T-cell (primary cell): ENCODE measurements around the gene INTS14. TPM values are rescaled to one million over a fixed set of nuclear protein-coding genes. Genes with fewer than 3 reads are reported as not detected.

ENCODE experiments used
- ATAC-seq, 4 experiments: fragments of 200-7000 bp in 3 of 4; fragments of 150-1000 bp in 1 of 4; cut with Tn5 transposase; replicated peaks in 1 of 4; 1 replicate in 3 of 4; 2 replicates in 1 of 4; pipeline ENCODE4 v1.10.0; 2021; ENCODE audit warnings: moderate library complexity in 3 of 4, mild to moderate bottlenecking in 2 of 4, moderate number of reproducible peaks in 1 of 4
- CTCF ChIA-PET, 2 donors: fragments of 300-600 bp; sonication (Branson Sonifier 250); formaldehyde crosslinking; loops; one replicate each; lab custom pipeline; 2022; ENCODE audit warnings: antibody characterized with exemption in 2 of 2; lab: Charles Lee
- POLR2A ChIA-PET, 2 donors: fragments of 300-600 bp; sonication (Branson Sonifier 250); formaldehyde crosslinking; loops; one replicate each; lab custom pipeline; 2022; ENCODE audit warnings: antibody characterized with exemption in 2 of 2; lab: Charles Lee
- DNase-seq, 35 experiments: peaks; one replicate each; pipeline versions ENCODE4 v3.0.0 to v3.0.0-alpha.2; 2013 to 2023
- H3K27ac ChIP-seq: one replicate; pipeline ENCODE4 v1.5.1; 2013; ENCODE audit warnings: low read length
- H3K27me3 ChIP-seq, 2 experiments: replicated peaks in 1 of 2; 1 replicate in 1 of 2; 2 replicates in 1 of 2; pipeline versions ENCODE4 v1.6.1 to v1.7.0; 2013; ENCODE audit warnings: low read length in 1 of 2, mixed read lengths in 1 of 2; ENCODE audit not compliant: control insufficient read depth in 2 of 2, insufficient read depth in 2 of 2; ENCODE audit errors: extremely low read depth in 1 of 2
- H3K36me3 ChIP-seq, 2 donors: 1 replicate in 1 of 2; 2 replicates in 1 of 2; pipeline versions ENCODE4 v1.6.1 to v1.7.0; 2013; ENCODE audit warnings: low read length in 1 of 2; ENCODE audit not compliant: control insufficient read depth in 2 of 2, insufficient read depth in 1 of 2; ENCODE audit errors: extremely low read depth in 1 of 2
- H3K4me1 ChIP-seq, 2 experiments: 1 replicate in 1 of 2; 2 replicates in 1 of 2; pipeline versions ENCODE4 v1.6.1 to v1.7.0; 2013; ENCODE audit warnings: low read length in 2 of 2, mixed read lengths in 1 of 2; ENCODE audit not compliant: insufficient read depth in 2 of 2, control insufficient read depth in 1 of 2; ENCODE audit errors: extremely low read depth in 1 of 2
- H3K4me3 ChIP-seq, 2 donors: 1 replicate in 1 of 2; 2 replicates in 1 of 2; pipeline versions ENCODE4 v1.5.1 to v1.7.0; 2013; ENCODE audit warnings: mild to moderate bottlenecking in 2 of 2, low read length in 1 of 2, moderate library complexity in 1 of 2; ENCODE audit not compliant: control insufficient read depth in 1 of 2; ENCODE audit errors: extremely low read depth in 1 of 2
- H3K9me3 ChIP-seq: 2 replicates; pipeline ENCODE4 v1.7.0; 2013
- H3K27ac Mint-ChIP-seq, 2 donors: one replicate each; pipeline ENCODE4 v1.8.0; 2020 to 2021; ENCODE audit warnings: mild to moderate bottlenecking in 2 of 2, mixed read lengths in 2 of 2
- H3K27me3 Mint-ChIP-seq, 2 donors: one replicate each; pipeline ENCODE4 v1.8.0; 2021 to 2022; ENCODE audit warnings: mixed read lengths in 2 of 2
- H3K36me3 Mint-ChIP-seq: one replicate; pipeline ENCODE4 v1.8.0; 2021; ENCODE audit warnings: mixed read lengths
- H3K4me1 Mint-ChIP-seq, 3 donors: one replicate each; pipeline ENCODE4 v1.8.0; 2020 to 2022; ENCODE audit warnings: mixed read lengths in 3 of 3, mild to moderate bottlenecking in 1 of 3
- H3K4me3 Mint-ChIP-seq, 3 donors: one replicate each; pipeline ENCODE4 v1.8.0; 2020 to 2022; ENCODE audit warnings: mild to moderate bottlenecking in 3 of 3, mixed read lengths in 3 of 3, moderate library complexity in 3 of 3
- H3K9me3 Mint-ChIP-seq, 3 donors: one replicate each; pipeline ENCODE4 v1.8.0; 2020 to 2022; ENCODE audit warnings: mixed read lengths in 3 of 3
- WGBS: methylation state at CpG from one replicate; pipeline ENCODE4 v1.1.5; 2013; ENCODE audit warnings: missing lambda C conversion rate; ENCODE audit not compliant: insufficient coverage; 5-methylcytosine and 5-hydroxymethylcytosine counted together
- total RNA-seq, 35 experiments: library from RNA in 6 of 35; stranded (reverse) in 6 of 35; fragments of 120-200 nt in 1 of 35; gene quantifications; one replicate each; pipeline versions ENCODE4 v1.2.1 to v1.2.4 and lab custom pipeline; 2013 to 2026

The INTS14 gene
- total RNA-seq, 5 donors from 2014 or later (not counting 1 experiment from before 2014, with no cell fraction given) = 26.6 to 36.4 (median 34.4) TPM

- CTCF ChIA-PET = interaction anchor here in 1 of 2 donors (0.9 to 1.3 kb wide), 2 partner anchors 13 kb away, joined by 3 to 7 read pairs; partner anchors contain the start of gene DPP8
- no peak for ATAC-seq
- Histone ChIP-seq H3K27ac (peak overlapping the region; percentile 65), H3K27me3 (no peaks in the 10 kb centered on the region), H3K9me3 (no peaks in the 10 kb centered on the region), H3K4me3 (peak overlapping the region; percentile 68 to 87), H3K4me1 (peaks cover 4 to 19% of the 10 kb centered on the region in 2 experiments), H3K36me3 (no peaks in the 10 kb centered on the region)
- peak overlapping the region; percentile 82 to 89 (median 83) for H3K4me3 Mint-ChIP-seq
- H3K36me3 Mint-ChIP-seq = peaks cover 9% of the 10 kb centered on the region
- peak overlapping the region; percentile 79 to 93 for H3K27ac Mint-ChIP-seq
- peaks cover 35 to 44% (median 38%) of the 10 kb centered on the region in 3 donors for H3K4me1 Mint-ChIP-seq
- DNase-seq = no peak
- H3K27me3 Mint-ChIP-seq = no peaks in the 10 kb centered on the region
- WGBS = 7% methylated on average over 6 of the region's 13 CpGs
- no peaks in the 10 kb centered on the region for H3K9me3 Mint-ChIP-seq
- POLR2A ChIA-PET = interaction anchor here (0.5 to 0.7 kb wide), 3 partner anchors 11 to 269 kb away, joined by 3 to 4 read pairs (median 3); partner anchors contain the start of gene RNU5B-1 (in 1 of the 2)
These were observed 81.1 kb downstream of the INTS14 start for GRCh38 chr15:65529762-65530317.

Other genes with a start within 250 kb of the INTS14 start
- under 1 TPM in 1 of 5 donors, not detected in 4; 0.06 TPM for gene IGDCC3, start 233.1 kb downstream of the INTS14 start, total RNA-seq
- under 1 TPM in 4 of 5 donors, not detected in 1; 0.13 to 0.32 (median 0.15) TPM for gene IGDCC4, start 188.2 kb downstream of the INTS14 start, total RNA-seq
- 10 to 100 TPM; 43.9 to 56.5 (median 49.9) TPM for gene DPP8, start 93.4 kb downstream of the INTS14 start, total RNA-seq
- 10 to 100 TPM; 16.3 to 24.1 (median 20.9) TPM for gene HACD3, start 80.7 kb downstream of the INTS14 start, total RNA-seq
- gene SLC24A1, start 10.8 kb upstream of the INTS14 start, total RNA-seq = 1 to 10 TPM; 4.1 to 6.5 (median 5.0) TPM
- 10 to 100 TPM; 49.7 to 76.3 (median 57.1) TPM for gene DENND4A, start 181.2 kb upstream of the INTS14 start, total RNA-seq